HEK293T (cell line): ENCODE results near the gene HBS1L.

Source experiments
- CTBP1 ChIP-seq: fragments of 450-650 bp; IDR thresholded peaks from 2 replicates; pipeline ENCODE4 v1.6.1; 2016; ENCODE audit warnings: borderline replicate concordance
- FOXA1 ChIP-seq: fragments of 450-650 bp; IDR thresholded peaks from 2 replicates; pipeline ENCODE4 v1.6.1; 2016; ENCODE audit warnings: mild to moderate bottlenecking
- FOXK2 ChIP-seq: fragments of 450-650 bp; IDR thresholded peaks from 2 replicates; pipeline ENCODE4 v1.6.1; 2016; ENCODE audit warnings: mild to moderate bottlenecking
- FOXM1 ChIP-seq: fragments of 450-650 bp; IDR thresholded peaks from 2 replicates; pipeline ENCODE4 v1.6.1; 2017; ENCODE audit warnings: mild to moderate bottlenecking, borderline replicate concordance
- HDGF ChIP-seq: fragments of 450-650 bp; IDR thresholded peaks from 2 replicates; pipeline ENCODE4 v1.6.1; 2017; ENCODE audit warnings: antibody characterized with exemption, borderline replicate concordance
- L3MBTL2 ChIP-seq: fragments of 450-650 bp; conservative IDR thresholded peaks from 2 replicates; pipeline ENCODE4 v1.6.1; 2016; ENCODE audit warnings: mild to moderate bottlenecking
- PKNOX1 ChIP-seq: fragments of 450-650 bp; IDR thresholded peaks from 2 replicates; pipeline ENCODE4 v1.6.1; 2016
- SP1 ChIP-seq: fragments of 450-650 bp; IDR thresholded peaks from 2 replicates; pipeline ENCODE4 v1.6.1; 2017
- ZNF384 ChIP-seq: fragments of 450-650 bp; IDR thresholded peaks from 2 replicates; pipeline ENCODE4 v1.6.1; 2016

GRCh38 chr6:134928151-134928900 is 126.3 kb downstream of the HBS1L start:
- TF ChIP-seq CTBP1 (no peak), FOXK2 (no peak), PKNOX1 (no peak), L3MBTL2 (no peak), FOXA1 (no peak), FOXM1 (no peak), ZNF384 (no peak), HDGF (no peak), SP1 (no peak)
